Natural killer cell (primary cell): Measurements from ENCODE around the gene RANBP17. TPM values are rescaled to one million over a fixed set of nuclear protein-coding genes. Genes with fewer than 3 reads are reported as not detected.

ENCODE experiments used
- ATAC-seq, 3 donors: fragments of 150-1000 bp in 2 of 3; fragments of 200-7000 bp in 1 of 3; cut with Tn5 transposase; 1 replicate in 1 of 3; 2 replicates in 2 of 3; pipeline ENCODE4 v1.10.0; 2021; ENCODE audit warnings: mild to moderate bottlenecking in 2 of 3, moderate library complexity in 2 of 3
- DNase-seq, 2 donors: peaks; one replicate each; pipeline versions ENCODE4 v3.0.0 to v3.0.0-alpha.2; 2013 to 2021; ENCODE audit warnings: mixed read lengths in 1 of 2
- H3K27ac ChIP-seq: one replicate; pipeline ENCODE4 v1.5.1; 2013; ENCODE audit warnings: mild to moderate bottlenecking, low read length
- H3K27me3 ChIP-seq: one replicate; pipeline ENCODE4 v1.6.1; 2013; ENCODE audit warnings: low read length; ENCODE audit not compliant: control insufficient read depth, insufficient read depth
- H3K36me3 ChIP-seq: one replicate; pipeline ENCODE4 v1.6.1; 2013; ENCODE audit warnings: low read length; ENCODE audit not compliant: control insufficient read depth, insufficient read depth
- H3K4me1 ChIP-seq: one replicate; pipeline ENCODE4 v1.6.1; 2013; ENCODE audit warnings: low read length; ENCODE audit not compliant: control insufficient read depth, insufficient read depth
- H3K4me3 ChIP-seq: one replicate; pipeline ENCODE4 v1.5.1; 2013; ENCODE audit warnings: low read length
- H3K9me3 ChIP-seq: one replicate; pipeline ENCODE4 v1.6.1; 2013; ENCODE audit warnings: low read length; ENCODE audit not compliant: control insufficient read depth, insufficient read depth
- H3K27ac Mint-ChIP-seq, 2 donors: one replicate each; pipeline ENCODE4 v1.8.0; 2022; ENCODE audit warnings: mild to moderate bottlenecking in 2 of 2, mixed read lengths in 2 of 2, moderate library complexity in 1 of 2
- H3K27me3 Mint-ChIP-seq, 2 donors: one replicate each; pipeline ENCODE4 v1.8.0; 2022; ENCODE audit warnings: low read depth in 2 of 2, mixed read lengths in 2 of 2
- H3K36me3 Mint-ChIP-seq: one replicate; pipeline ENCODE4 v1.8.0; 2022; ENCODE audit warnings: mixed read lengths
- H3K4me1 Mint-ChIP-seq, 2 donors: one replicate each; pipeline ENCODE4 v1.8.0; 2022; ENCODE audit warnings: mixed read lengths in 2 of 2
- H3K4me3 Mint-ChIP-seq: one replicate; pipeline ENCODE4 v1.8.0; 2022; ENCODE audit warnings: mild to moderate bottlenecking, moderate library complexity, mixed read lengths
- H3K9me3 Mint-ChIP-seq, 2 donors: one replicate each; pipeline ENCODE4 v1.8.0; 2022; ENCODE audit warnings: mixed read lengths in 2 of 2
- CTCF ChIP-seq: fragments of 200-600 bp; IDR thresholded peaks from one replicate; pipeline ENCODE4 v1.8.0; 2022; ENCODE audit warnings: antibody characterized with exemption
- WGBS: methylation state at CpG from one replicate; pipeline ENCODE4 v1.1.7; 2013; ENCODE audit warnings: missing lambda C conversion rate; ENCODE audit not compliant: insufficient coverage; 5-methylcytosine and 5-hydroxymethylcytosine counted together
- intact Hi-C: fragments of 100-400 bp; cut with micrococcal nuclease; formaldehyde crosslinking; loops from one replicate; pipeline ENCODE4 v1.14.2; 2022
- total RNA-seq, 4 donors: library from RNA; stranded (reverse); fragments of 120-200 nt in 1 of 4; gene quantifications; one replicate each; pipeline versions ENCODE4 v1.2.3 to v1.2.4, GENCODE V29; 2013 to 2022

Gene RANBP17
- total RNA-seq, 3 donors from 2014 or later (not counting 1 experiment from before 2014, with no cell fraction given): 11.2 to 15.0 (median 12.6) TPM

- no peak overlapping the region for H3K4me3 ChIP-seq
- no peak overlapping the region for H3K4me3 Mint-ChIP-seq
- no peaks in the 10 kb centered on the region for H3K4me1 Mint-ChIP-seq
- no peaks in the 10 kb centered on the region for H3K9me3 ChIP-seq
- no peak for DNase-seq
- no peaks in the 10 kb centered on the region for H3K27me3 ChIP-seq
- no peak overlapping the region for H3K27ac ChIP-seq
- no peaks in the 10 kb centered on the region for H3K36me3 Mint-ChIP-seq
- TF ChIP-seq CTCF: no peak
- no peak for ATAC-seq
- no peaks in the 10 kb centered on the region for H3K27me3 Mint-ChIP-seq
- H3K27ac Mint-ChIP-seq: no peak overlapping the region
- 81% methylated on average over 3 of the region's 7 CpGs for WGBS
- H3K36me3 ChIP-seq: no peaks in the 10 kb centered on the region
- peaks cover 0 to 2% of the 10 kb centered on the region in 2 donors for H3K9me3 Mint-ChIP-seq
- intact Hi-C loops: no loop called here
- no peaks in the 10 kb centered on the region for H3K4me1 ChIP-seq
Measured at GRCh38 chr5:171080186-171080938, 218.5 kb downstream of the RANBP17 start.

- Histone ChIP-seq H3K36me3 (no peaks in the 10 kb centered on the region), H3K27me3 (no peaks in the 10 kb centered on the region), H3K27ac (no peak overlapping the region), H3K4me1 (no peaks in the 10 kb centered on the region), H3K4me3 (no peak overlapping the region), H3K9me3 (no peaks in the 10 kb centered on the region)
- TF ChIP-seq CTCF: no peak
- Mint-ChIP-seq H3K36me3 (no peaks in the 10 kb centered on the region), H3K27ac (no peak overlapping the region), H3K9me3 (peaks cover 0 to 2% of the 10 kb centered on the region in 2 donors), H3K27me3 (no peaks in the 10 kb centered on the region), H3K4me1 (no peaks in the 10 kb centered on the region), H3K4me3 (no peak overlapping the region)
- DNase-seq (no peak), ATAC-seq (no peak)
- no CpG with 5 or more reads among the region's 1 CpG for WGBS
- intact Hi-C loops: no loop called here
Measured at GRCh38 chr5:171081319-171081718, 219.5 kb downstream of the RANBP17 start.

- WGBS: 100% methylated on average over 1 of the region's 2 CpGs
- no peak overlapping the region for H3K27ac ChIP-seq
- ATAC-seq: no peak
Measured at GRCh38 chr5:171092194-171092593, 230.4 kb downstream of the RANBP17 start.

More at GRCh38 chr5:171092194-171092593, 230.4 kb downstream of the RANBP17 start:
- H3K4me3 Mint-ChIP-seq: no peak overlapping the region
- no peaks in the 10 kb centered on the region for H3K36me3 ChIP-seq
- no peaks in the 10 kb centered on the region for H3K27me3 ChIP-seq
- no peak overlapping the region for H3K4me3 ChIP-seq
- no peak for TF ChIP-seq CTCF
- H3K36me3 Mint-ChIP-seq: no peaks in the 10 kb centered on the region
- H3K4me1 ChIP-seq: no peaks in the 10 kb centered on the region
- DNase-seq: no peak
- H3K9me3 Mint-ChIP-seq: peaks cover 0 to 6% of the 10 kb centered on the region in 2 donors
- no peak overlapping the region for H3K27ac Mint-ChIP-seq
- H3K9me3 ChIP-seq: no peaks in the 10 kb centered on the region
- intact Hi-C loops: no loop called here
- no peaks in the 10 kb centered on the region for H3K4me1 Mint-ChIP-seq
- no peaks in the 10 kb centered on the region for H3K27me3 Mint-ChIP-seq
